HepG2 (cell line): ENCODE results near the gene FOXN3. TPM values are rescaled to one million over a fixed set of nuclear protein-coding genes. Genes with fewer than 3 reads are reported as not detected.

Source experiments
- AGO2 ChIP-seq: fragments of 200-400 bp; formaldehyde crosslinking; optimal IDR thresholded peaks from 2 replicates; pipeline ENCODE3; 2017; ENCODE audit warnings: mild to moderate bottlenecking, low read depth, low read length, moderate library complexity
- DRAP1 ChIP-seq: IDR thresholded peaks from 2 replicates; pipeline ENCODE4 v1.6.1; 2016; ENCODE audit warnings: missing genetic modification reagents, missing compliant biosample characterization
- HES4 ChIP-seq: sonication (generic); formaldehyde crosslinking; IDR thresholded peaks from 2 replicates; pipeline ENCODE4 v1.9.0; 2021; ENCODE audit warnings: mild to moderate bottlenecking, missing genetic modification reagents, borderline replicate concordance
- HNRNPL ChIP-seq: fragments of 200-400 bp; formaldehyde crosslinking; IDR thresholded peaks from 2 replicates; pipeline ENCODE4 v1.6.1; 2017; ENCODE audit warnings: mild to moderate bottlenecking, low read depth, low read length
- RERE ChIP-seq: IDR thresholded peaks from 2 replicates; pipeline ENCODE4 v1.6.1; 2016; ENCODE audit warnings: low read depth, missing genetic modification reagents, missing compliant biosample characterization
- SP2 ChIP-seq: sonication (generic); formaldehyde crosslinking; IDR thresholded peaks from 2 replicates; pipeline ENCODE4 v1.5.1; 2020; ENCODE audit warnings: mild to moderate bottlenecking, missing genetic modification reagents
- TBX2 ChIP-seq: sonication (generic); formaldehyde crosslinking; IDR thresholded peaks from 2 replicates; pipeline ENCODE4 v1.5.0; 2020; ENCODE audit warnings: missing genetic modification reagents, mild to moderate bottlenecking, borderline replicate concordance
- TEAD3 ChIP-seq: optimal IDR thresholded peaks from 2 replicates; pipeline ENCODE3; 2016; ENCODE audit warnings: borderline replicate concordance
- THAP7 ChIP-seq: sonication (generic); formaldehyde crosslinking; IDR thresholded peaks from 2 replicates; pipeline ENCODE4 v1.8.1; 2023; ENCODE audit warnings: mild to moderate bottlenecking, missing genetic modification reagents
- ZNF280B ChIP-seq: sonication (generic); formaldehyde crosslinking; IDR thresholded peaks from 2 replicates; pipeline ENCODE4 v1.5.0; 2020; ENCODE audit warnings: missing genetic modification reagents, mild to moderate bottlenecking, borderline replicate concordance
- ZNF33A ChIP-seq: sonication (generic); formaldehyde crosslinking; IDR thresholded peaks from 2 replicates; pipeline ENCODE4 v1.5.1; 2020; ENCODE audit warnings: missing genetic modification reagents, mild to moderate bottlenecking, moderate library complexity, borderline replicate concordance
- ZNF543 ChIP-seq: sonication (generic); formaldehyde crosslinking; IDR thresholded peaks from 2 replicates; pipeline ENCODE4 v1.4.0; 2020; ENCODE audit warnings: mild to moderate bottlenecking, missing genetic modification reagents
- ZNF768 ChIP-seq: sonication (generic); formaldehyde crosslinking; IDR thresholded peaks from 2 replicates; pipeline ENCODE4 v1.4.0; 2020; ENCODE audit warnings: missing genetic modification reagents
- polyA plus RNA-seq, 8 experiments: library from polyadenylated mRNA; depleted of rRNA in 3 of 8; stranded (reverse) in 7 of 8; unstranded in 1 of 8; fragments of >200 nt; fragmentation: Illumina TruSeq in 4 of 8; extraction: Trizol in 4 of 8; gene quantifications; 2 replicates each; pipeline versions ENCODE4 v1.2.1 to v1.2.3, GENCODE V29; 2011 to 2016; ENCODE audit warnings: low read depth in 4 of 8, missing spikeins in 1 of 8, mixed read lengths in 1 of 8; ENCODE audit not compliant: insufficient read depth in 1 of 8
- total RNA-seq, 5 experiments: library from RNA; depleted of rRNA; stranded (reverse); fragments of >200 nt; fragmentation: Illumina TruSeq; extraction: Trizol; gene quantifications; 2 replicates each; pipeline ENCODE4 v1.2.3, GENCODE V29; 2016; ENCODE audit warnings: low read depth in 1 of 5
- TF ChIP-seq, protein P1 (sequence below): sonication (generic); formaldehyde crosslinking; IDR thresholded peaks from 2 replicates; pipeline ENCODE4 v1.4.0; 2020; ENCODE audit warnings: missing genetic modification reagents, borderline replicate concordance

Gene FOXN3
- total and polyA plus RNA-seq, 2 of the 13 experiments (the other 11 are each of a cell fraction or from before 2014, with no cell fraction given): 32.4 to 70.2 TPM

DNA sequence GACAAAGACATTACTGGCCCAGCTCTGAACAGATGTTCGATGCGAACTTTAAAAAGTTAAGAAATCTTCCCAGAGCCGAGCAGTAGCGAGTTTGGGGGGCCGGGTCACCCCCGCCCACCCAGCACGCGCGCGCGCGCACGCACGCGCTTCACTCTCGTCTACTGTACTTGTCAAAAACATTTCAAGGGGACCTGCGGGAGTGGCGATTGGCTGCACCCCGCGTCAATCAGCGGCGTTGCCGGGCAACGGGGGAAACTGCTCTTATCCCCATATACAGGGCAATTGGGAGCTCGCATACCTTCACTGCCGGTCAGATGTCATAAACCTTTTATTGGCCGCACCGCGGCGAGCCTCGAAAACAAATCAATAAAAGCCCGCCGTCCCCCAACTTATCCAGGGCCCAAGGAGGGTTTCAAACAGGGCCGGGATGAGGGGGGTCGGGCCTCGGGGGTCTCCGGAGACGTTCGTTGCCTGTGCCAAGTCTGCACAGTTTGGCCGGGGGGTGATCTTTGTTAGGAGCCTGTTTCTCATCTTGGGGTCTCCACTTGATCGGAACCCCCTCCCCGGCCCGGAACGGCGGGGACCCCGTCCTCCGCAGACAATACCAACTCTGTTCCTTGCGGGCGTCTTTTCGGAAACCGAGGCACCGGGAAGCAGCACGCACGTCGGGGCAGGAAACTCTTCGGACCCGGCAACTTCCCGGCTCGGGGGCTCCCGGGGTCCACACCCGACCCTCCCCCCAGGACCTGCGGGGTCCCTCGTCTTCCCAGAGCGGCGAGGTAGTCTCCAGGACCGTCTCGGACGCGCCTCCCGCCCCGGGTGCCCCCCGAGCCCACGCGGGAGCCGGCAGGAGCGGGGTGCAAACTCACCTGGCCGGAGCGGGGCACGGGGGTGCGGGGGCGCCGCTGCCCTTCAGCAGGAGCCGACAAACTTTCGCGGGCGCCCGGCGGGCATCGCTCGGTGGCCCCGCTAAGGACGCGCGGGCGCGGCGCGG lies 734 bp downstream of the FOXN3 start (continued):
- TF ChIP-seq ZNF280B (CRISPR knock-in tag) (0 out of 2 replicates have a peak, but pooled peaks have one; percentile 51), ZNF768 (CRISPR knock-in tag) (no peak), HNRNPL (peak; percentile 79), TEAD3 (CRISPR knock-in tag) (peak; percentile 60), AGO2 (peak; percentile 87), THAP7 (CRISPR knock-in tag) (peak; percentile 30; the same call in 1 of the 2 replicates), ZNF33A (no peak), SP2 (CRISPR knock-in tag) (peak; percentile 91), ZNF543 (0 out of 2 replicates have a peak, but pooled peaks have one; percentile 34), TBX2 (CRISPR knock-in tag) (peak; percentile 42; the same call in 1 of the 2 replicates), HES4 (peak; percentile 44; the same call in 1 of the 2 replicates), DRAP1 (CRISPR knock-in tag) (peak; percentile 92), RERE (CRISPR knock-in tag) (no peak)
- TF ChIP-seq, protein P1, sequence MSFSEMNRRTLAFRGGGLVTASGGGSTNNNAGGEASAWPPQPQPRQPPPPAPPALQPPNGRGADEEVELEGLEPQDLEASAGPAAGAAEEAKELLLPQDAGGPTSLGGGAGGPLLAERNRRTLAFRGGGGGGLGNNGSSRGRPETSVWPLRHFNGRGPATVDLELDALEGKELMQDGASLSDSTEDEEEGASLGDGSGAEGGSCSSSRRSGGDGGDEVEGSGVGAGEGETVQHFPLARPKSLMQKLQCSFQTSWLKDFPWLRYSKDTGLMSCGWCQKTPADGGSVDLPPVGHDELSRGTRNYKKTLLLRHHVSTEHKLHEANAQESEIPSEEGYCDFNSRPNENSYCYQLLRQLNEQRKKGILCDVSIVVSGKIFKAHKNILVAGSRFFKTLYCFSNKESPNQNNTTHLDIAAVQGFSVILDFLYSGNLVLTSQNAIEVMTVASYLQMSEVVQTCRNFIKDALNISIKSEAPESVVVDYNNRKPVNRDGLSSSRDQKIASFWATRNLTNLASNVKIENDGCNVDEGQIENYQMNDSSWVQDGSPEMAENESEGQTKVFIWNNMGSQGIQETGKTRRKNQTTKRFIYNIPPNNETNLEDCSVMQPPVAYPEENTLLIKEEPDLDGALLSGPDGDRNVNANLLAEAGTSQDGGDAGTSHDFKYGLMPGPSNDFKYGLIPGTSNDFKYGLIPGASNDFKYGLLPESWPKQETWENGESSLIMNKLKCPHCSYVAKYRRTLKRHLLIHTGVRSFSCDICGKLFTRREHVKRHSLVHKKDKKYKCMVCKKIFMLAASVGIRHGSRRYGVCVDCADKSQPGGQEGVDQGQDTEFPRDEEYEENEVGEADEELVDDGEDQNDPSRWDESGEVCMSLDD (CRISPR knock-in tag): peak; percentile 83; the same call in 1 of the 2 replicates
